Lower lobe of right lung (tissue), 2 donors: Measurements from ENCODE around the gene GAPDHS. TPM values are rescaled to one million over a fixed set of nuclear protein-coding genes. Genes with fewer than 3 reads are reported as not detected.

Source experiments
- ATAC-seq, 2 donors: fragments of 200-7000 bp; cut with Tn5 transposase; one replicate each; pipeline ENCODE4 v1.9.1; 2020 to 2022; ENCODE audit warnings: mild to moderate bottlenecking in 2 of 2, moderate library complexity in 2 of 2
- DNase-seq: peaks from one replicate; pipeline ENCODE4 v3.0.0-alpha.2; 2020
- H3K27ac ChIP-seq: fragments of 200-600 bp; one replicate; pipeline ENCODE4 v1.8.0; 2022
- H3K27me3 ChIP-seq: fragments of 200-600 bp; one replicate; pipeline ENCODE4 v1.8.0; 2022; ENCODE audit warnings: low read depth
- H3K36me3 ChIP-seq: fragments of 200-600 bp; one replicate; pipeline ENCODE4 v1.8.0; 2022; ENCODE audit warnings: mild to moderate bottlenecking
- H3K4me1 ChIP-seq: fragments of 200-600 bp; one replicate; pipeline ENCODE4 v1.8.0; 2022
- H3K4me3 ChIP-seq: fragments of 200-600 bp; one replicate; pipeline ENCODE4 v1.8.0; 2022; ENCODE audit warnings: mild to moderate bottlenecking
- H3K9me3 ChIP-seq: fragments of 200-600 bp; one replicate; pipeline ENCODE4 v1.8.0; 2022
- CTCF ChIP-seq: fragments of 200-600 bp; IDR thresholded peaks from one replicate; pipeline ENCODE4 v1.8.0; 2022; ENCODE audit warnings: antibody characterized with exemption, mild to moderate bottlenecking
- intact Hi-C: fragments of 100-400 bp; cut with DNase I; formaldehyde crosslinking; loops from one replicate; pipeline ENCODE4 v1.11.0; 2022
- total RNA-seq: library from RNA; stranded (reverse); fragmentation: NEBNext Ultra II Directional; extraction: Animal tissue kit (Norgen Biotek cat#: 25700); gene quantifications from one replicate; pipeline ENCODE4 v1.2.1, GENCODE V29; 2021
- donor health status: DM: no; HTN: yes; CAD: no; lungs with severe emphysema.

GAPDHS gene
- total RNA-seq, 1 donor from 2014 or later: not detected

- H3K27me3 ChIP-seq: no peaks in the 10 kb centered on the region
- H3K27ac ChIP-seq: peak overlapping the region; percentile 92
- H3K4me3 ChIP-seq: peak overlapping the region; percentile 99
- TF ChIP-seq CTCF: no peak
- no peaks in the 10 kb centered on the region for H3K9me3 ChIP-seq
- DNase-seq (no peak), ATAC-seq (no peak)
- intact Hi-C loops: no loop called here
- H3K4me1 ChIP-seq: peaks cover 24% of the 10 kb centered on the region
- H3K36me3 ChIP-seq: peaks cover 6% of the 10 kb centered on the region
Observed at GRCh38 chr19:35546532-35546931, 13.3 kb downstream of the GAPDHS start.

- ATAC-seq (no peak), DNase-seq (no peak)
- Histone ChIP-seq H3K4me1 (peaks cover 24% of the 10 kb centered on the region), H3K27ac (no peak overlapping the region), H3K27me3 (no peaks in the 10 kb centered on the region), H3K36me3 (peaks cover 6% of the 10 kb centered on the region), H3K9me3 (no peaks in the 10 kb centered on the region), H3K4me3 (no peak overlapping the region)
- peak; percentile 75 for TF ChIP-seq CTCF
- intact Hi-C loops: no loop called here
Observed at GRCh38 chr19:35549174-35549788, 16.0 kb downstream of the GAPDHS start.

- H3K27ac ChIP-seq: no peak overlapping the region
- no peaks in the 10 kb centered on the region for H3K9me3 ChIP-seq
- no peaks in the 10 kb centered on the region for H3K27me3 ChIP-seq
- no peak for ATAC-seq
- no peak overlapping the region for H3K4me3 ChIP-seq
- no peak for DNase-seq
- H3K36me3 ChIP-seq: peaks cover 6% of the 10 kb centered on the region
- TF ChIP-seq CTCF: no peak
- peaks cover 17% of the 10 kb centered on the region for H3K4me1 ChIP-seq
- intact Hi-C loops: no loop called here
Observed at GRCh38 chr19:35549879-35550523, 16.7 kb downstream of the GAPDHS start.

GRCh38 chr19:35551091-35551810, 18.0 kb downstream of the GAPDHS start:
- H3K27ac ChIP-seq: no peak overlapping the region
- DNase-seq: no peak
- no peak for TF ChIP-seq CTCF

GRCh38 chr19:35552534-35553384, 19.5 kb downstream of the GAPDHS start:
- intact Hi-C loops: no loop called here
- peaks cover 6% of the 10 kb centered on the region for H3K27me3 ChIP-seq
- ATAC-seq (no peak), DNase-seq (no peak)
- no peaks in the 10 kb centered on the region for H3K9me3 ChIP-seq
- H3K36me3 ChIP-seq: no peaks in the 10 kb centered on the region
- H3K4me1 ChIP-seq: no peaks in the 10 kb centered on the region
- no peak for TF ChIP-seq CTCF
- no peak overlapping the region for H3K4me3 ChIP-seq
- no peak overlapping the region for H3K27ac ChIP-seq

More at GRCh38 chr19:35551091-35551810, 18.0 kb downstream of the GAPDHS start:
- H3K36me3 ChIP-seq: peaks cover 6% of the 10 kb centered on the region
- peaks cover 12% of the 10 kb centered on the region for H3K4me1 ChIP-seq
- H3K4me3 ChIP-seq: no peak overlapping the region
- H3K27me3 ChIP-seq: no peaks in the 10 kb centered on the region
- H3K9me3 ChIP-seq: no peaks in the 10 kb centered on the region
- intact Hi-C loops: no loop called here
- no peak for ATAC-seq
